NK-92 (cell line): ENCODE measurements around the gene IKZF3.
A peak's percentile ranks its signal among the peaks of the same experiment; 100 is the strongest.
"Not testable (repeated sequence)": the region's sequence is repeated elsewhere in the genome, so short reads cannot be mapped to it uniquely, and the experiment has no call there.

ENCODE experiments used
- DNase-seq: peaks from one replicate; lab custom pipeline; 2025; ENCODE audit not compliant: unreplicated experiment; lab: John Stamatoyannopoulos, UW

IKZF3 gene

DNA sequence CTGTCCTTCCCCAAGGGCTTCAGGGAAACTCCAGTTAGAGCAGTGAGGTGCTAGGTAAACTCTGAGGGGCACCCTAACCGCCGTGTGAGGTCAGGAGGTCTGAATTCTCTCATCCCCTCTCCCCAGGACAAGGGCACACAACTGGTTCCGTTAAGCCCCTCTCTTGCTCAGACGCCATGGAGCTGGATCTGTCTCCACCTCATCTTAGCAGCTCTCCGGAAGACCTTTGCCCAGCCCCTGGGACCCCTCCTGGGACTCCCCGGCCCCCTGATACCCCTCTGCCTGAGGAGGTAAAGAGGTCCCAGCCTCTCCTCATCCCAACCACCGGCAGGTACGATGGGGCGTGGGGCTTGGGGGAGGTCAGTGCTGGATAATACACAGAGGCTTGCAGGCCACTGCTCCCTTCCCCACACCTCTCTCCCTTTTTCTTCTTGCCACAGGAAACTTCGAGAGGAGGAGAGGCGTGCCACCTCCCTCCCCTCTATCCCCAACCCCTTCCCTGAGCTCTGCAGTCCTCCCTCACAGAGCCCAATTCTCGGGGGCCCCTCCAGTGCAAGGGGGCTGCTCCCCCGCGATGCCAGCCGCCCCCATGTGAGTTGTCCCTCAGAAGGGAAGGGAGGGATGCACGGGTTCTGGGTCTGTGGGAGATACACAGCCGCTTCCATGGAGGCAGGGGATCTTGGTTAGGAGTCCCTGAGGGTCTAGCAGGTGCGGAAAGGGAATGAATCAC is 121.8 kb downstream of the IKZF3 start:
- no peak for DNase-seq

DNA sequence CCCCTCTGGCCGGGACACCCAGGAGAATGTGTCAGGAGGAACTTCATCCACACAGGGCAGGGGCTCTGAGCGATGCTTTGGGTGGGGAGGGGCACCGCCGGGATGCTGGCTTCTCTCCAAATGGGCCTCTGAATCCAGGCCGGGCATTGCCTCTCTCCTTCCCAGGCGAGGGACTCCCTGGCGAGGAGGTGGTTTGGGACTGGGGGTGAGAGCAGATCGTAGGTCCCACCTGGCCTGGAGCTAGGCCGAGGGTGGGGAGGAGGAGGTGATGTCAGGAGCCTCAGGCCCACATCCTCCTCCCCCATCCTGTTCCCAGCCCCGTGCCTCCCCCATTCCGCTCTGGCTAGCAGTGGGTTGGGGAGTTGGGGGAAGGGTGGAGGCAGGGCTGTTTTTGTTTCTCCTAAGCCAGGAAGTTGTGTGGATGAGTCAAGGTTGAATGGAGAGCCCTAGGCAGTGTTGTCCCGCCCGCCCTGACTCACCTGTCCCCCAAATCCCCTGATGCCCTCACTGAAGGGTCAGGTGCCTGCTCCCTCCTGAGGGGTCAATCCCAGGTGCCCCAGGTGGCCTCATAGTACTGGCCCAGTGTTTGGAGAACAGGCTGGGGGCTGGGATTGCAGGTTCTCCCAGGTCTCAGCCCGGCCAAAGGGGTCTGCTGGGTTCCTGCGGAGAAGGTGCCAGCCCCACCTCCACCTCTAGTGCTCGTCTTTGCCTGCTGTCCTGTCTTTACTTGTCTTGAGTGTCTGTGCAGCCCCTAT is 123.6 kb downstream of the IKZF3 start:
- no peak for DNase-seq

DNA sequence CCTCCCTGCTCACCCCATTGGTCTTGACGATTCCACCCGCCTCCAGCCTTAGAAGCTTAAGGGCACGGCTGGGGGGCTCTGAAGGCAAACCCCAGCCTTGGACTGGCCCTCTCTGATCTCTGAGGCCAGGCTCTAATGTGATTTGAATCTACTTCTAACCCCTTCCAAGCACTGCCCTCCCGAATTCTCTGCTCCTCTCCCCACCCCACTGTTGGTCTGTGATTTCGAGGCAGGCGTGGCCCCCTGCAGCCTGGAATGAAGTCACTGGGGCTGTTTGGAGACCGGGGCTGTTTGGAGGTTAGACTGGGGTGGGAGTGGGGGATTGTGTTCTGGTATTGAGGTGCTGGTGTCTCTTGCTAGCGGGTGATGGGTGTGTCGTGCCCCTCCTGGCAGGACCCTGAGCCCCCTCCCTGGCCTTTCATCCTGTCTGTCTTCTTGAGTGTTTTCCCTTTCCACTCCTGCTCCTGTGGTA is 124.2 kb downstream of the IKZF3 start:
- DNase-seq: no peak

DNA sequence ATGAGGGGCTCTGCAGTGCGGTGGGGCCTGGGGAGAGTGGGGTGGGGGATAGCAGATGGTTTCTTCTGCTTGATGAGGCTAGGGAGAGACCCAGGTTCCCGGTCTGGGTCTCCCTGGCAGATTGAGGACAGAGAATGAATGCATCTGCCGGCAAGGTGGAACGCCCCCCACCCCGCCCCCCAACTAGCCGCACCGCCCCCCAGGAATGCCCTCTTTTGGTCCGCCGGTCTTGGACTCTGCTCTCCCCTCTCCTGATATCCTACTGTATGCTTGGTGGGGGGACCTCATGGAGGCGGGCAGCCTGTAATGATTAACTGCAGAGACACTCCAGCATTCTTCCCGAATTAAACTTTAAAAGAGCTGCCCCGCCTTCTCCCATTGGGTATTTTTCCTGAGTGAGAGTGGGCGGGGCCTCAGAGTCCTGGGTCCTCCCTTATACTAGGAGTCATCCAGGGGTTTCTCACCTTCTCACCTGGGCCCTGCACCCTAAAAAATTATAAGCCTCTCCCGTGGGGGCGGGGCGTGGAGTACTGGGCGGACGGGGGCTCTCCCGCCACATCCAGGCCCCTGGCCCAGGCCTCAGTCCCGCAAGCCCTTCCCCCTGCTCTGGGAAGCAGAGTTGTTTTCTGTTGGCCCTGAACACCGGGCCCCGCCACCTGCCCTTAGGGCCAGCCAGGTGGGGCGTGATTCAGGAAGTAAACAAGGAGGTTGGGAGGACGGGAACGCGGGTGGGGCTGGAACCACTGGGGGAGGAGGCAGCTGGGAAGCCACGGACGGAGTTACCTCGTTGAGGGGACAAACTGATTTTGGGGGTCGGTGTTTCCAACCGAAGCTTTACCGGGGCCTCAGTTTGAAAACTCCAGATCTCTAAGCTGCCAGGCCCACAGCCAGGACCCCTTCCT is 124.9 kb downstream of the IKZF3 start:
- DNase-seq: no peak

DNA sequence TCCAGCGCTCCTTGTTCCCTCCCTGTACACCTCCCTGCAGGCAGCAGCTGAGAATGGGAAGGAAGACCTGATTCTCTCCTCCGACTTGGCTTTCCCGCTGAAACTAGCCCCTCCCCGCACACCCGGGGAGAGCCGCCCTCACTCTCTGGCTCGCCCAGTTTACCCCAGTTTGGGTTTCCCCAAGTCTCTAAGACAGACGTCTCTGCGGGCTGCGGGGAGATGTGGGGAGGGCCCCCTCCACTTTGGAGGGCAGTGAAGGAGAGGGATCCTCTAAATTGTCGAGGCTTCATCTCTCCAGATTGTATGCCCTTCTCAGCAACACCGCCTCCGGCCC is 125.6 kb downstream of the IKZF3 start:
- DNase-seq: no peak

DNA sequence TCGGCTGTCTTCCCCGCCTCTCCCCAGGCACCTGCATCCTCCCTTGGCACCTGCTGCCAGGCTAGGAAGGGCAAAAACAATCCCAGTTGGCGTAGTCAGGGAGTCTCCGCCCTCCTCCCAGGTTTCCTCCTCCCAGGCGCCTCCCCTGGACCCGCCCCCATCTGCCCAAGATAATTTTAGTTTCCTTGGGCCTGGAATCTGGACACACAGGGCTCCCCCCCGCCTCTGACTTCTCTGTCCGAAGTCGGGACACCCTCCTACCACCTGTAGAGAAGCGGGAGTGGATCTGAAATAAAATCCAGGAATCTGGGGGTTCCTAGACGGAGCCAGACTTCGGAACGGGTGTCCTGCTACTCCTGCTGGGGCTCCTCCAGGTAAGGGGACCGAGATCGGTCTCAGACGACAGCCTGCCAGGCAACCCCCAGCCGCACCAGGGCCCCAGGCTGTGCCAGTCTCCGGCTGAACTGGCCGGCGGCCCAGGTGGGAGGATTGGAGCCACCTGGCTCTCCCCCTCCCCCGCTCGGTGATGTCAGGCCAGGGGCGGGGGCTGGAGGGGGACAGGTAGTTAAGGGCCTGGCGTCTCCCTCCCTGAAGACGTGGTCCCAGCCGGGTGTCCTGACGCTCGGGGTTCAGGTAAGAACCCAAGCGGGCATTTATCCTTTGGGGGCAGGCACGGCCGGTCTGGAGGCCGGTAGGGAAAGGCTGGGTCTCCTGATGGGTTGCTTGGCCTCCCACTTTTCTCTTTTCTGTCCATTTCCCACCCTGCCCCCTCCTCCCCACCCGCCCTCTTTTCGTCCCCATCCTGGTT is 126.1 kb downstream of the IKZF3 start, which contains the start of gene GRB7:
Gene GRB7, plus strand, starts transcription at position 179 of the 808 bp plus-strand sequence. CDS start 4,364 bp downstream, outside the sequence.
- DNase-seq: no peak

DNA sequence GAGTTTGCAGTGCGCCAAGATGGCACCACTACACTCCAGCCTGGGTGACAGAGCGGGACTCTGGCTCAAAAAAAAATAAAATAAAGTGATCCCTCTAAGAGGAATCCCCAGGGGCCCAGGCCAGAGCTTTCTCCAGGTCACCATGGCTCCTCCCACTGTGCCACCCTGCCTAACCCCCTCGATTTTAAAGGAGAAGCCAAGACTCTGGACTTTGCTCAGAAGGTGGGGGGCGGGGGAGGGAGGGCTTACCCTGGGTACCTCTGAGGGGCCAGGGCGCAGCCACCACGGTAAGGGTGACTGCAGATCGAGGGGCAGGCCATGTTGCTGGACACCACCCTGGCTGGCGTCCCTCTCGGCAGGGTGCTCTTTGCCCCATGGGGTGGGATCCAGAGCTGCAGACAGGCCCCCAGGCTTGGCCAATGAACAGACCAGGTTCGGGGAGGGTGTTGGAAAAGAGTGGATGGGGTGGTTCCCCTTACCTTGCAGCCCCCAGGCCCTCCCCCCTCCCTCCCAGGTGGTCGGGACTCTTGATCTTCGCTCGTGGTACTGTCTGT is 126.8 kb downstream of the IKZF3 start:
- no peak for DNase-seq

DNA sequence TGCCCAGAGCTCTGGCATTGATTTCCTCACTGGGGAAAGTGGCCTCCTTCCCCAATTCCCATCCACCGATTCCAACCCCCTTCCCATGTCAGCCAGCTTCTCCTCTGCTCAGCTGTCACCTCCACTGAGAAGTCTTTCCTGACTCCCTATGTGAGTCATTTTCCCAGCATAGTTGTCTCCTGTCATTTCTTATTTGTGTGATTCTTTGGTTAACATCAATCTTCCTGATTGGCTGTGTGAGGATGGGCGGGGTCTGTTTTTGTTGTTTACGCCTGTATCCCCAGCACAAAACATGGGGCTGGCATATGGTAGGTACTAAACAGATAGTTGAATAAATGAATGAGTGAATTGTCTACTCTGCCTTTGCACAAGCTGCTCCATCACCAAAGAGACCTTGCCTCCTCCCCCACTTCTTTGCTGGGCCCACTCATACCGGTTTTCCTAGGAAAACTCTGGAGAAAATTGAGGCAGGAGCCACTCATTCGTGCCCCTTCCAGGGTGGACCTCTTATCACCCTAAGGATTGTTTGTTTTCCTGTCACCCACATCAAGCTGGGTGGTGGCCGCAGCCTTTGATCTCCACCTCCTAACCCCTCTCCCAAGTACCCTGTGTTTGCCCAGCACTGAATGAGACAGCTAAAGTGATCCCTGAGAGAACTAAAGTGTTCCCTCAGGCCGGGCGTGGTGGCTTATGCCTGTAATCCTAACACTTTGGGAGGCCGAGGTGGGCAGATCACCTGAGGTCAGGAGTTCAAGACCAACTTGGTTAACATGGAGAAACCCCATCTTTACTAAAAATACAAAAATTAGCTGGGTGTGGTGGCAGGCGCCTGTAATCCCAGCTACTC is 127.6 kb downstream of the IKZF3 start:
- DNase-seq: no peak

DNA sequence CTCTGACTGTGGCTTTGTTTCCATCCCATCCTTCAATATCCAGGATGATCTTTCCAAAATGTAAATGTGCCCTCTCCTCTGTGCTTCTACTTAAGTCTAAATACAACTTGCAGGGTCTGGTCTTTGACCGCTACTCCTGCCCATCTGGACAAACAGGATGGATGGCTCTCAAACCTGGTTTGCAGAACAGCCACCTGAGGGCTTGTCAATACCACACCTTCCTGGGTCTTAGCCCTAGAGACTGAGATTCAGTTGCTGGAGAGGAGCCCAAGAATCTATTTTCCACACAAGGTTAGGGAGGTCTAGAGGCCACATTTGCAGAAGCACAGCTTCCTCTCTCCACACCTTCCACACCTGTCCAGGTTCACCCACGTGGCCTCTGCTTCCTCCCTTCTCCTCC is 128.2 kb downstream of the IKZF3 start:
- DNase-seq: no peak

DNA sequence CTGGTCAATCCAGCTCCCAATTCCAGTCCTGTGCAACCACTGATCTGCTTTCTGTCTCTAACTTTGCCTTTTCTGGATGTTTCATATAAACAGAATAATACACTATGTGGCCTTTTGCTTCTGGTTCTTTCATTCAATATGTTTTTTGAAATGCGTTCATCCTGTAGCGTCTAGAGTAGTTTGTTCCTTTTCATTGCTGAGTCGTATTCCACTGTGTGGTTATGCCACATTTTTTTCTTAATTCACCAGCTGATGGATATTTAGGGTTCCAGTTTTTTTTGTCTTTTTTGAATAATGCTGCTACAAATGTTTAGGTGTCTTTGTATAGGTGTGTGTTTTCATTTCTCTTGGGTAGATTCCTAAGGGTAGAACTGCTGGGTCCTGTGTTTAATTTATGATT is 131.5 kb downstream of the IKZF3 start:
- DNase-seq: no peak

DNA sequence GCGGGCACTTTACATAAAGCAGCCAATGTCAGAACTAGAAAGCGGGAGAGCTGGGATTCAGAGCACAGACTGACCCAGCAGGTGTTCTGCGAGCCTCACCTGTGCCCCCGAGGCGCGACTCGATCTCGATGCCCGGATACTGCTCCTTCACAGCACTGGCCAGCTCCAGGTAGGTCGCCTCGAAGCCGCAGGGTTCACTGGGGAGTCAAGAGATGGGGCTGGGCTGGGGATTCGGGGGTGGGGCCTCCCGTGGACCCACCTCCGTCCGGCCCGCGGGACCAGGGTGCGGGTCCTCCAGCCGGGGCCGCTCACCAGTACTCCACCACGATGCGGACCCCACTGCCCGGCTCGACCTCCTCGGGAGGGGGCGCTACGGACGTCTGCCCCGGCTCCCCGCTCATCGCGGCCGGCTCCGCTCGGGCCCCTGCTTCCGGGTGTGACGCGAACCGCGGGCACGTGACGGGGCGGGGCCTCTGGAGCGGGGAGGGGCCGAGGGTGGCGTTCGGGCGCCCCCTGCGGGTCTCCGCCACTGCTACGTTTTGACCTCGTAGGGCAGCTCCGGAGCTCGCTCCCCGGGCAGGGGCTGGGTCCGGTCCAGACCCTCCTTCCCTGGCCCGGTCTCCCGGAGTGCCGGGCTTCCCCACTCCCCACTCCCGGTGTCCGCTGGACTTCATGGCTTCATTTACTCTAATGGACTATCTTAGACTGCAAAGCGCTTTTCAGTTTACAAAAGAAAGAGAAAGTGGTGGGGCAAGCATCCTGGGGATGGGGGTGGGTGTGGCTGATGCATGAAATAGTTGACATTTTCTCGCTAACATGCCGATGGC is 133.8 kb downstream of the IKZF3 start, which contains the start of gene MIEN1:
Gene MIEN1, minus strand, starts transcription at position 438 of the 827 bp plus-strand sequence. Its CDS starts 37 bp downstream, at position 401.
- peak; percentile 40 for DNase-seq

DNA sequence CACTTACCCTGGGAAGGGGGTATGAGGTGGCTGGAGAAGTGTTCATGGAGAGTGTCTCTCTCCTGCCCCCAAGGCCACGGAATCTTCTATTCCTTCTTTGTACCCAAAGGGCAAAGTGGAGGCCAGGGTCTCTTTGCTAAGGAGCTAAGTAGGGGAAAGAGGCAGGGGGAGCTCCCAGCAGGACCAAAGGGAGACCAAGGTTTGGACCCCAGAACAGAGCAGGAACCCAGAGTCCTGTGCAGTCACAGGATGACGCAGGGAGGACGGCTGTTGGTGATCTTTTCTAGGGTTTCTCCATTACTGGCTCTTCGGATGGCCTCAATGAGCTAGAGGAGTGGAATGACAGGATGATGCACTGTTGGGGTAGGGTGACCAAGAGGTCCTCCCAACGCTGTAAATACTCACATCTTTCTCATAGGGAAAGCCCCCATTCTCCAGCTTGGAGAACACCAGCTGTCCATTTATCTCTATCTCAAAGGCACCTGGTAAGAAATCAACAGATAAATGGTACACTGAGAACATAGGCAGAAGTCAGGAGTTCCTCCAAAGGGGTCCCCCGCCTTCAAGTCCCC is 134.7 kb downstream of the IKZF3 start:
- no peak for DNase-seq

DNA sequence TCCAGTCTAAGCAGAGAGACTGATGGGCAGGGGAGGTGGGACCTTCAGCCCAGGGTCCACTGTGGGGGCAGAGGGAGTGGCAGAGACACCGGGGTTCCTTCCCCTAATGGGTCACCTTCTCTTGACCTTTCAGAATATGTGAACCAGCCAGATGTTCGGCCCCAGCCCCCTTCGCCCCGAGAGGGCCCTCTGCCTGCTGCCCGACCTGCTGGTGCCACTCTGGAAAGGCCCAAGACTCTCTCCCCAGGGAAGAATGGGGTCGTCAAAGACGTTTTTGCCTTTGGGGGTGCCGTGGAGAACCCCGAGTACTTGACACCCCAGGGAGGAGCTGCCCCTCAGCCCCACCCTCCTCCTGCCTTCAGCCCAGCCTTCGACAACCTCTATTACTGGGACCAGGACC is 136.6 kb downstream of the IKZF3 start:
- no peak for DNase-seq

DNA sequence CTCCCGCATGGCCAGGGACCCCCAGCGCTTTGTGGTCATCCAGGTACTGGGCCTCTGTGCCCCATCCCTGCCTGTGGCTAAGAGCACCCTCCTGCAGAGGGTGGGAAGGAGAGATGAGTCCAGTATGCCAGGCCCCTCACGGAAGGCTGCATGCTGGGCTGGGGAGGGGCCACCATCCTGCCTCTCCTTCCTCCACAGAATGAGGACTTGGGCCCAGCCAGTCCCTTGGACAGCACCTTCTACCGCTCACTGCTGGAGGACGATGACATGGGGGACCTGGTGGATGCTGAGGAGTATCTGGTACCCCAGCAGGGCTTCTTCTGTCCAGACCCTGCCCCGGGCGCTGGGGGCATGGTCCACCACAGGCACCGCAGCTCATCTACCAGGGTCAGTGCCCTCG is 137.5 kb downstream of the IKZF3 start:
- no peak for DNase-seq

DNA sequence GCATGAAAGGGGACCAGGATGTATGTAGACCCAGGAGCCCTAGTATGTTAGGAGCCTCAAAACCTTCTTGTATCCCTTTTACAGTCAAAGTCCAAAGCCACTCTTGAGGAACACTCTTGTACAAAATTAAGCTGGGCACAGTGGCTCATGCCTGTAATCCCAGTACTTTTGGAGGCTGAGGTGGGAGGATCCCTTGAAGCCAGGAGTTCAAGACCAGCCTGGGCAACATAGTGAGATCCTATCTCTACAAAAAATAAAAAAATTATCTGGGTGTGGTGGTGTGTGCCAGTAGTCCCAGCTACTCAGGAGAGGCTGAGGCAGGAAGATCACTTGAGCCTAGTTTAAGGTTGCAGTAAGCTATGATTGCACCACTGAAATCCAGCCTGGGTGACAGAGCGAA is 138.2 kb downstream of the IKZF3 start:
- not testable (repeated sequence) for DNase-seq

DNA sequence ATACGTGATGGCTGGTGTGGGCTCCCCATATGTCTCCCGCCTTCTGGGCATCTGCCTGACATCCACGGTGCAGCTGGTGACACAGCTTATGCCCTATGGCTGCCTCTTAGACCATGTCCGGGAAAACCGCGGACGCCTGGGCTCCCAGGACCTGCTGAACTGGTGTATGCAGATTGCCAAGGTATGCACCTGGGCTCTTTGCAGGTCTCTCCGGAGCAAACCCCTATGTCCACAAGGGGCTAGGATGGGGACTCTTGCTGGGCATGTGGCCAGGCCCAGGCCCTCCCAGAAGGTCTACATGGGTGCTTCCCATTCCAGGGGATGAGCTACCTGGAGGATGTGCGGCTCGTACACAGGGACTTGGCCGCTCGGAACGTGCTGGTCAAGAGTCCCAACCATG is 139.4 kb downstream of the IKZF3 start:
- no peak for DNase-seq

DNA sequence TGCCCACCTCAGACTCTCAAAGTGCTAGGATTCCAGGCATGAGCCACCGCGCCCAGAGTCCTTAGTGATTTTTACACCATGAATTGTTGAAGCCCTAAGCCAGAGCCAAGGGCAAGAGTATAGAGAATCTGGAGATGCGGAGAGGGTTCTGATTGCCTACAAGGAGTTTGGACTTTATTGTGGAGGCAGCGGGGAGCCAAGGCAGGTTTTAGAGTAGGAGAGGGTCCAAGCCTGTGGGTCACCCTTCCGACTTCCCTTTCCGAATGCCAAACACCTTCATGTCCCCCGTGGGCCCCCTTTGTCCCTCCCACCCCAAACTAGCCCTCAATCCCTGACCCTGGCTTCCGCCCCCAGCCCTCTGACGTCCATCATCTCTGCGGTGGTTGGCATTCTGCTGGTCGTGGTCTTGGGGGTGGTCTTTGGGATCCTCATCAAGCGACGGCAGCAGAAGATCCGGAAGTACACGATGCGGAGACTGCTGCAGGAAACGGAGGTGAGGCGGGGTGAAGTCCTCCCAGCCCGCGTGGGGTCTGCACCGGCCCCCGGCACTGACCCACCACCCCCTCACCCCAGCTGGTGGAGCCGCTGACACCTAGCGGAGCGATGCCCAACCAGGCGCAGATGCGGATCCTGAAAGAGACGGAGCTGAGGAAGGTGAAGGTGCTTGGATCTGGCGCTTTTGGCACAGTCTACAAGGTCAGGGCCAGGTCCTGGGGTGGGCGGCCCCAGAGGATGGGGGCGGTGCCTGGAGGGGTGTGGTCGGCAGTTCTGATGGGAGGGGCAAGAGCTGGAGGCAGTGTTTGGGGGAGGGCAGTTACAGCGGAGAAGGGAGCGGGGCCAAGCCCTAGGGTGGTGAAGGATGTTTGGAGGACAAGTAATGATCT is 140.9 kb downstream of the IKZF3 start:
- no peak for DNase-seq
